SH-SY5Y (cell line): Measurements from ENCODE around the gene NUMBL.

Source experiments
- GATA2 ChIP-seq: IDR thresholded peaks from 2 replicates; pipeline ENCODE4 v1.6.1; 2011; ENCODE audit warnings: mild to moderate bottlenecking, low read depth, low read length
- GATA3 ChIP-seq: IDR thresholded peaks from 2 replicates; pipeline ENCODE4 v1.6.1; 2011; ENCODE audit warnings: low read depth, mild to moderate bottlenecking, low read length, moderate library complexity

- TF ChIP-seq GATA2 (no peak), GATA3 (no peak)
Observed at GRCh38 chr19:40688309-40688708, 2.1 kb downstream of the NUMBL start.
